ENCODE results near the gene BRI3.

Gene BRI3

GRCh38 chr7:98252425-98253054 is 28.9 kb upstream of the BRI3 start:
- DNase-seq (ENCODE audit: low read depth): no peak

DNA sequence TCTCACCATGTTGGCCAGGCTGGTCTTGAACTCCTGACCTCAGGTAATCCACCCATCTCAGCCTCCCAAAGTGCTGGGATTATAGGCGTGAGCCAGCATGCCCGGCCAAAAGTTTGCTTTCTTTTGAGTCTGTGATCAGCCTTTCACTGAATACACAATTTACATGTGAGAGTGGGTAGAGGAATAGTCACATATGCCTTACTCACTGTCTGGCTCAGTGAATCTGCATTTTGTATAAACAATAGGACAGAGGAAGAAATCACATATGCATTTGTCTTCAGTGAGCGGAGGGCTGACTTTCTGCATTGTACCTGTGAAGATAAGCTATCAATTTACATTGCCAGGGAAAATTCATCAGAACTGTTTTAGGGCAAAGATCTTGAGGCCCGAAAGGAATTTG is 27.0 kb upstream of the BRI3 start:
- no peak for DNase-seq (ENCODE audit: low read depth)

DNA sequence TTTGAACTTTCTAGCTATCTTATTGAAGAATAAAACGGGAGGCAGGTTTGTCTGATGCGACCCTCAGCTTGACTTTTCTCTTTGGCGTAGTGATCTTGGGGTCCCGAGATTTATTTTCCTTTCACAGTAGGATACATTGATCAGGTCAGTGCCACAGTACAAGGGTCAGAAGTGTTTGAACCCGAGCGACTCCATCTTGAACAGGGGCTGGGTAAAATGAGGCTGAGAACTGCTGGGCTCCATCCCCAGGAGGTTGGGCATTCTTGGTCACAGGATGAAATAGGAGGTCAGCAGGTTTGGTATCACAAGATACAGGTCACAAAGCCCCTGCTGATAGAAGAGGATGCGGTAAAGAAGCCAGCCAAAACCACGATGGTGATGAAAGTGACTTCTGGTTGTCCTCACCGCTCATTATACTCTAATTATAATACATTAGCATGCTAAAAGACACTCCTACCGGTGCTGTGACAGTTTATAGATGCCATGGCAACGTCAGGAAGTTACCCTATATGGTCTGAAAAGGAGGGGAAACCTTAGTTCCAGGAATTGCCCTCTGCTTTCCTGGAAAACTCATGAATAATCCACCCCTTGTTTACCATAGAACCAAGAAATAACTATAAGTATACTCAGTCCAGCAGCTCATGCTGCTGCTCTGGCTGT is 26.4 kb upstream of the BRI3 start:
- no peak for DNase-seq (ENCODE audit: low read depth)

DNA sequence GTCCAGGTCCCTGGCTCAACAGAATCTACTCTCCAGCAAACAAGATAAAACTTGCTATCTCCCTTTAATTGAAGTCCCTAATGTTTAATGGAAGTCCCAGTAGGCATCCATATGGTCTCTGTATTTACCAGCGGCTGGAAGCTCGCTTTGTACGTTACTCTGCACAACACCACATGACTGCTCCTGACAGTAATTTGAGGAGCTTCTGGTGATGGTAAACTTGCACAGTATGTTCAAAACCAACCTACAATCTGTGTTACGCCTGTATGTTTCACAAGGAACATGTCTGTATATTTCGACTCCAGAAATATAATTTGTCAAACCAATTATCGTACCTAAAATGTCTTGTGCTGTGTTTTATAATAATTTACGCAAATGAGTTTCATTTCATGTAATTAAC is 25.1 kb upstream of the BRI3 start:
- DNase-seq (ENCODE audit: low read depth): no peak

DNA sequence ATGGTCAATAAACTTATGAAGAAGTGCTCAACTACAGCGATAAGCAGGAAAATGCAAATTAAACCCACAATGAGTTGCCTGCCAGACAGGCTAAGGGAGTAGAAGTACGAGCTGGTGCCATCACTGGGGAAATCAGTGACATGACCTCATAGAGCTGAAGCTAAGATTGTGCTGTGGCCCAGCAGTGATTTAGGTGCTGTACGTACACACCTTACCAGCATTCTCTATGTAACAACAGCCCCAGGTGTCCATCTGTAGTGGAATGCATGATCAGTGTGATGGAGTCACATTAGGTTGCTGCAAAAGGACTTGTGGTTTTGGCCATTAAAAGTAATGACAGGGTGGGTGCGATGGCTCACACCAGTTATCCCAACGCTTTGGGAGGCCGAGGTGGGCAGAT is 23.8 kb upstream of the BRI3 start:
- DNase-seq (ENCODE audit: low read depth): no peak

DNA sequence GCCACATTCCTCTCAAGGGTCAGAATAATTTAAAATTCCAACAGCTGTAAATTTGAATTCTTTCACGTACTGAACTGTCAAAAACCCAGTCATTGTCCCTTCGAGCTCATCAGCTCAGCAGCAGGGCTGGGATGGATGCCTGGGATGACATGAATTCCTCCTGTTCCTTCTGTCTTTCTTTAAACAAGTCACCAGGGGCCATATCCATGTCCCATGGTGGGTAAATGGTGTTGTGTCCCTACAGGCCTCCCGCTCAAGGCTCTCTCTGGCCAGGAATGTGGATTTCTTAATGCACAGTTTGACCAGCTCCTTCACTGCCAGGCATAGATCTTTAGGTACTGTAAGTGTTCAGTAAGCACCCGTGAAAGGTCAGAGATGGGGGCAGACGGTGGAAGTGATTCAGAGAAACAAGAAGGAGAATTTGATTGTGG is 15.6 kb upstream of the BRI3 start:
- DNase-seq (ENCODE audit: low read depth): no peak

DNA sequence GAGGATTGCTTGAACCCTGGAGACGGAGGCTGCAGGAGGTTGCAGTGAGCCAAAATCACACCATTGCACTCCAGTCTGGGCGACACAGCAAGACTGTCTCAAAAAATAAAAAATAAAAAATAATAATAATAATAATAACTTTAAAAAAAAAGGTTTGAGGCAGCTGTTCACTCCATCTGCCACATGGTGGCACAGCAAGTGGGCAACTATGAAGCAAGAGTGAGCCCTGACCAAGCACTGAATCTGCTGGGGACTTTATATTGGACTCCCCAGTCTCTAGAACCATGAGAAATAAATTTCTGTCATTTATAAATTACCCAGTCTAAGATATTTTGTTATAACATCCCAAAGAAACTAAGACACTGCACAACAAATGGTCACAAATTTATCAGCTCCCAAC is 14.6 kb upstream of the BRI3 start:
- DNase-seq (ENCODE audit: low read depth): no peak

DNA sequence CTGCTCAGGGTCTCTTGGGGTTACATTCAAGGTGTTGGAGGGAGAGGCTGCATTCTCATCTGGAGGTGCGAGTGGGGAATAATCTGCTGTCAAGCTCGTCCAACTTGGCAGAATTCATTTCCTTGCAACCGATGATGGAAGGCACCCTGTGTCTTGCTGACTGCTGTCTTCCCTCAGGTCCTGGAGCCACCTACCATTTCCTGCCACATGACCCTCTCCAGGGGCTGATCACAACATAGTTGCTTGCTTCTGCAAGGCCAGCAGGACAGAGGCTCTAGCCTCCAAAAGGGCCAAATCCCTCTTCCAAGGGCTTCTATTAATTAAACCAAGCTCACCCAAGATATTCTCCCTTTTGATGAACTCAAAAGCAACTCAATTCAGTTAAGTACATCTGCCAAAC is 14.2 kb upstream of the BRI3 start:
- no peak for DNase-seq (ENCODE audit: low read depth)

DNA sequence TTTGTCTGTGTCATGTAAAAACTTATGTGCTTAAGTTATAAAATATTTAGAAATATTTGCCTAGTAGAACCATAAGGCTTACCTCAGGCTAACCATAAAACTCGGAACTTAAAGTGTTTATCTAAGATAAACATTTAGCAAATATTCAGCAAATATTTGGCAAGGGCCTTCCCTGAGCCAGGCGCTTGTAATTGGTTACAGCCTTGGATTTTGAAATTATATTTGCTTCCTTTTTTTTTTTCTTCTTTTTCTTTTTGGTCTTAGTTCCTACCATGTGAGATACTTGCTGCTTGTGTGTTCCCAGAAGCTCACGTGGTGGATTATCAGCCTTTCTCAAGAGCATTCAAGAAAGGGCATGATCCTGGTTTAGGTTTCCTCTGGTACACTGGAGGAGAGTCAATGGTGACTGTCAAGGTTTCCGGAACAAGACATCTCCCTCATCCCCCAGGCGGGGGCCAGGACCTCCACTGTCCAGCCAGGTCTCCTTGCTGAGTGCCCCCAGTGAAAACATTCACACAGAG is 5.2 kb upstream of the BRI3 start:
- DNase-seq (ENCODE audit: low read depth): no peak

DNA sequence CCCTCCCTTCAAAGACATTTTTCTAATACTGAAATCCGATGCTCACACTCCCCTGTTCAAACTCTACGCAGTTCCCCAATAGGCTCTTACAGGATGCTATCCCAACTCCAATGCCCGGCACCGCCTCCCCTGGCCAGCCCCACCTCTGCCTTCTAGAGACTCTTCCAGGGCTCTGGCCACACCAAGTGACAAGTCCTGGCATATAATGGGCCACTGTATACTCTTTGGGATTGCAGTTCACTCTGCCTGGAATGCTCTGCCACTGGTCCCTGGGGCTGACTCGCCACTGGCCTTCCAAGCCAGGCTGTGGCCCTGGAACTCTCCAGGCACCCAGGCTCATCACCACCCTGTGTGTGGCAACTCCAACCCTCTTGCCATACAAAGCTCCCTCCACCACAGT is 3.1 kb upstream of the BRI3 start:
- DNase-seq (ENCODE audit: low read depth): no peak

- DNase-seq (ENCODE audit: low read depth): no peak
These were observed 2.5 kb upstream of the BRI3 start for GRCh38 chr7:98278936-98279335.

GRCh38 chr7:98280296-98280695 is 1.2 kb upstream of the BRI3 start:
- no peak for DNase-seq (ENCODE audit: low read depth)

- DNase-seq (ENCODE audit: low read depth): no peak
These were observed 496 bp downstream of the BRI3 start for GRCh38 chr7:98281757-98282606.

- no peak for DNase-seq (ENCODE audit: low read depth)
These were observed 1.2 kb downstream of the BRI3 start for GRCh38 chr7:98282703-98283102.

- DNase-seq (ENCODE audit: low read depth): peak; percentile 71
These were observed 1.8 kb downstream of the BRI3 start for GRCh38 chr7:98283127-98283886.

DNA sequence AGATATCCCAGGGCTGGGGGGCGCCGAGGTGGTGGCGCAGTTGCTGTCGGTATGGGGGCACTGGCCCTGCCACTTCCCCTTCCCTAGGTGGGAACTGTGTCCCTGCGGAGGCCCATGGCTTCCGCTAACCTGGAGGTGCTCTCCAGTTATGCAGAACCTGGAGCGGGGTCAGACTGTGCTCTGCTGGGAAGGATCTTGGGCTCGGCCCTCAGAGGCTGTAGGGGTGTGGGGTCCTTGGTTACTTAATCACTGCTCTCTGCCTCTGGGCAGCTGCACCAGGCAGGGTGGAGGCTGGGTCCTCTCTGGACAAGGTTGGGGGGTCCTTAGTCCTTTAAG is 2.4 kb downstream of the BRI3 start:
- no peak for DNase-seq (ENCODE audit: low read depth)

GRCh38 chr7:98284335-98285036 is 3.0 kb downstream of the BRI3 start:
- DNase-seq (ENCODE audit: low read depth): peak; percentile 54

- no peak for DNase-seq (ENCODE audit: low read depth)
These were observed 3.9 kb downstream of the BRI3 start for GRCh38 chr7:98285157-98286092.

GRCh38 chr7:98286093-98286539 is 4.6 kb downstream of the BRI3 start:
- DNase-seq (ENCODE audit: low read depth): peak; percentile 41

DNA sequence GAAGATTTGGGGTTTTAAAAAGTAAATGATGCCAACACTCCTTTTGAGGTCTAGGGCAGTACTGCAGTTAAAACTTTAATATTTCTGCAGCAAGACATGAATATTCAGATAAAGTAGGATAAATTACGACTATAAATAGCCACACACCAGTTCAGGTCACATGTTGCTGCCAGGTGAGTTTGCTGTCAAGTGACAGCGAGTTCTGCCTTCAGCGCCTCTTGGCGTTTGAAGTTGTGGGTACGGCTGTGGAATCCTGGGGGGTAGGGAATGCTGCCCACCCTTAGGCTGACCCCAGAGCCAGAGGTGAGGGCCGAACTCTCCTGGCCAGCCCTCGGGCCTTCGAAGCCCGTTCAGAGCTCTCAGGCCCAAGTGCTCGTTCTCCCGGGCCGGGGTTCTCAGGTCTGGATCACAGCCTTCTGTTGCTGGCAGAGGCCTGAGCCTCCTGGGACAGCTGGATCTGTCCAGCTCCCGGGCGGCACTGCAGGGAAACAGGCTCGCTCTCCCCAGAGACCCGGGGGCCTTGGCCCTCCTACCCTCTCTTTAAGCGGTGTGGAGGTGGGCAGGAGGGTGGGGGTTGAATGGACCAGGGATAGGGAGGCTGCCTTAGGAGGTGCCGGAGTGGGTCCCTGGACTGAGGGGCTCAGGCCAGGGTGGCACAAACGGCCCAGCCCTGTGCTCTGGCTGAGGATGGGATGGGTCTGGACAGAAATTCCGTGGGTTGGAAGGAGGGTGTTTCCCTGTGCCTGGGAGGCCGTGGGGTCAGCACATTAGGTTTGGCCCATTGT is 5.4 kb downstream of the BRI3 start:
- DNase-seq (ENCODE audit: low read depth): no peak

Data from stromal cell of bone marrow (primary cell).